H1 (cell line): Measurements from ENCODE around the gene GRAMD4. TPM values are rescaled to one million over a fixed set of nuclear protein-coding genes. Genes with fewer than 3 reads are reported as not detected.
A peak's percentile ranks its signal among the peaks of the same experiment; 100 is the strongest.

Source experiments
- CTCF ChIA-PET: fragments of 300-600 bp; sonication (Branson Sonifier 250); formaldehyde crosslinking; loops from one replicate; lab custom pipeline; 2021; ENCODE audit not compliant: partially characterized antibody; lab: Charles Lee
- POLR2A ChIA-PET: fragments of 300-600 bp; sonication (Branson Sonifier 250); formaldehyde crosslinking; loops from one replicate; lab custom pipeline; 2021; ENCODE audit warnings: inconsistent platforms; ENCODE audit not compliant: partially characterized antibody; lab: Charles Lee
- DNase-seq, 2 experiments: peaks; one replicate each; pipeline versions ENCODE4 v3.0.0 to v3.0.0-alpha.2; 2010 to 2022; ENCODE audit warnings: low spot score in 2 of 2, low read depth in 1 of 2, mixed read lengths in 1 of 2
- FAIRE-seq: peaks from 2 replicates; lab custom pipeline; 2011; peaks lifted over from hg19 to GRCh38; lab: Jason Lieb, UNC
- H2AFZ ChIP-seq: 2 replicates; pipeline ENCODE4 v1.8.1; 2012; ENCODE audit warnings: low read length, inconsistent platforms
- H2AK5ac ChIP-seq: 2 replicates; pipeline ENCODE4 v1.6.1; 2013; ENCODE audit warnings: low read depth, low read length
- H2BK120ac ChIP-seq: replicated peaks from 2 replicates; pipeline ENCODE3; 2013; ENCODE audit warnings: low read depth, low read length, inconsistent platforms
- H2BK12ac ChIP-seq: 2 replicates; pipeline ENCODE4 v1.6.1; 2013; ENCODE audit warnings: low read depth, low read length
- H2BK15ac ChIP-seq: 2 replicates; pipeline ENCODE4 v1.6.1; 2013; ENCODE audit warnings: low read length
- H2BK20ac ChIP-seq: 2 replicates; pipeline ENCODE4 v1.6.1; 2013; ENCODE audit warnings: low read length
- H2BK5ac ChIP-seq: 2 replicates; pipeline ENCODE4 v1.6.1; 2013; ENCODE audit warnings: low read depth, low read length
- H3K14ac ChIP-seq: 2 replicates; pipeline ENCODE4 v1.6.1; 2013; ENCODE audit warnings: inconsistent platforms; ENCODE audit not compliant: insufficient read length
- H3K18ac ChIP-seq: 2 replicates; pipeline ENCODE4 v1.6.1; 2013; ENCODE audit warnings: low read length; ENCODE audit errors: extremely low read depth
- H3K23ac ChIP-seq: 2 replicates; pipeline ENCODE4 v1.6.1; 2013; ENCODE audit warnings: inconsistent platforms; ENCODE audit not compliant: insufficient read length
- H3K23me2 ChIP-seq: 2 replicates; pipeline ENCODE4 v1.6.1; 2013; ENCODE audit warnings: low read depth, low read length
- H3K27ac ChIP-seq: 2 replicates; pipeline ENCODE4 v1.6.1; 2011; ENCODE audit warnings: low read depth, low read length, inconsistent platforms
- H3K27me3 ChIP-seq, 4 experiments: replicated peaks in 1 of 4; 1 replicate in 1 of 4; 2 replicates in 3 of 4; pipeline versions ENCODE4 v1.6.1 to v1.8.1; 2011 to 2013; ENCODE audit warnings: low read length in 3 of 4, mild to moderate bottlenecking in 3 of 4, inconsistent platforms in 2 of 4, mixed read lengths in 2 of 4, moderate library complexity in 1 of 4; ENCODE audit not compliant: control insufficient read depth in 3 of 4, insufficient read depth in 3 of 4; ENCODE audit errors: extremely low read depth in 1 of 4
- H3K36me3 ChIP-seq, 4 experiments: 2 replicates each; pipeline versions ENCODE4 v1.6.1 to v1.8.1; 2011 to 2013; ENCODE audit warnings: mild to moderate bottlenecking in 4 of 4, low read length in 3 of 4, moderate library complexity in 2 of 4, control low read depth in 1 of 4, inconsistent platforms in 1 of 4; ENCODE audit not compliant: insufficient read depth in 4 of 4, control insufficient read depth in 2 of 4
- H3K4ac ChIP-seq: replicated peaks from 2 replicates; pipeline ENCODE3; 2013; ENCODE audit warnings: low read length, low read depth, mixed read lengths, inconsistent platforms; ENCODE audit not compliant: insufficient read length
- H3K4me1 ChIP-seq, 4 experiments: replicated peaks in 1 of 4; 1 replicate in 1 of 4; 2 replicates in 3 of 4; pipeline versions ENCODE4 v1.6.1 to v1.8.1; 2011 to 2013; ENCODE audit warnings: low read length in 3 of 4, inconsistent platforms in 2 of 4, mixed read lengths in 1 of 4; ENCODE audit not compliant: insufficient read depth in 4 of 4, control insufficient read depth in 3 of 4
- H3K4me2 ChIP-seq, 2 experiments: 2 replicates each; pipeline versions ENCODE4 v1.6.1 to v1.8.1; 2011 to 2013; ENCODE audit warnings: low read depth in 2 of 2, low read length in 2 of 2, control low read depth in 1 of 2, inconsistent platforms in 1 of 2, mild to moderate bottlenecking in 1 of 2; ENCODE audit not compliant: insufficient read depth in 1 of 2
- H3K4me3 ChIP-seq, 4 experiments: fragments of 200-600, 300-600 bp in 1 of 4; sonication (generic), shearing (Covaris generic), sonication (Bioruptor Twin) in 1 of 4; 2 replicates each; pipeline versions ENCODE4 v1.5.1 to v1.8.1; 2011 to 2016; ENCODE audit warnings: low read length in 4 of 4, low read depth in 3 of 4, control low read depth in 2 of 4, inconsistent platforms in 2 of 4, mild to moderate bottlenecking in 2 of 4, mixed read lengths in 1 of 4, moderate library complexity in 1 of 4; ENCODE audit not compliant: insufficient read depth in 2 of 4; ENCODE audit errors: extremely low read depth in 1 of 4
- H3K56ac ChIP-seq: replicated peaks from 2 replicates; pipeline ENCODE3; 2013; ENCODE audit warnings: low read depth, mild to moderate bottlenecking, mixed read lengths, low read length, inconsistent platforms; ENCODE audit not compliant: insufficient read length
- H3K79me1 ChIP-seq: 2 replicates; pipeline ENCODE4 v1.6.1; 2013; ENCODE audit warnings: low read depth, low read length, control low read depth
- H3K79me2 ChIP-seq, 2 experiments: 2 replicates each; pipeline versions ENCODE4 v1.6.1 to v1.8.1; 2012 to 2013; ENCODE audit warnings: low read length in 2 of 2, mild to moderate bottlenecking in 2 of 2, inconsistent platforms in 1 of 2; ENCODE audit not compliant: insufficient read depth in 2 of 2, control insufficient read depth in 1 of 2
- H3K9ac ChIP-seq, 4 experiments: replicated peaks in 1 of 4; 1 replicate in 1 of 4; 2 replicates in 3 of 4; pipeline versions ENCODE4 v1.6.1 to v1.8.1; 2011 to 2013; ENCODE audit warnings: low read depth in 3 of 4, low read length in 3 of 4, control low read depth in 2 of 4, mild to moderate bottlenecking in 2 of 4, moderate library complexity in 2 of 4, inconsistent platforms in 1 of 4; ENCODE audit errors: extremely low read depth in 1 of 4
- H3K9me3 ChIP-seq, 2 experiments: 2 replicates each; pipeline versions ENCODE4 v1.6.1 to v1.8.1; 2012 to 2013; ENCODE audit warnings: mild to moderate bottlenecking in 2 of 2, moderate library complexity in 2 of 2, control low read depth in 1 of 2, inconsistent platforms in 1 of 2, low read depth in 1 of 2, low read length in 1 of 2, mixed read lengths in 1 of 2; ENCODE audit not compliant: insufficient read depth in 2 of 2
- H4K20me1 ChIP-seq, 2 experiments: replicated peaks in 1 of 2; 2 replicates each; pipeline versions ENCODE3 to v1.8.1; 2011 to 2013; ENCODE audit warnings: inconsistent platforms in 2 of 2, low read length in 2 of 2, mild to moderate bottlenecking in 1 of 2; ENCODE audit not compliant: insufficient read depth in 2 of 2, control insufficient read depth in 1 of 2
- H4K5ac ChIP-seq: 2 replicates; pipeline ENCODE4 v1.6.1; 2013; ENCODE audit warnings: low read length, low read depth, mixed read lengths, inconsistent platforms; ENCODE audit not compliant: insufficient read length
- H4K8ac ChIP-seq: 2 replicates; pipeline ENCODE4 v1.8.0; 2013; ENCODE audit warnings: mild to moderate bottlenecking, moderate library complexity, low read length, inconsistent platforms; ENCODE audit not compliant: insufficient read depth; ENCODE audit errors: extremely low read depth
- H4K91ac ChIP-seq: replicated peaks from 2 replicates; pipeline ENCODE3; 2013; ENCODE audit warnings: low read length, mixed read lengths, inconsistent platforms; ENCODE audit not compliant: insufficient read length
- BACH1 ChIP-seq: IDR thresholded peaks from 2 replicates; pipeline ENCODE4 v1.6.1; 2012; ENCODE audit warnings: low read length, improper control_type of control experiment
- JUND ChIP-seq: IDR thresholded peaks from 2 replicates; pipeline ENCODE4 v1.6.1; 2011; ENCODE audit warnings: mild to moderate bottlenecking, improper control_type of control experiment, low read length
- KDM1A ChIP-seq: fragments of 200-600, 300-600 bp; sonication (generic); IDR thresholded peaks from 2 replicates; pipeline ENCODE4 v1.7.1; 2016; ENCODE audit warnings: mild to moderate bottlenecking, low read length, borderline replicate concordance
- KDM5A ChIP-seq: fragments of 200-600 bp; IDR thresholded peaks from 2 replicates; pipeline ENCODE4 v1.7.1; 2012; ENCODE audit warnings: mild to moderate bottlenecking, low read length, inconsistent platforms, mixed read lengths
- NRF1 ChIP-seq: IDR thresholded peaks from 2 replicates; pipeline ENCODE4 v1.6.1; 2011; ENCODE audit warnings: mild to moderate bottlenecking, low read depth, low read length, improper control_type of control experiment
- POLR2AphosphoS5 ChIP-seq: IDR thresholded peaks from 2 replicates; pipeline ENCODE4 v1.6.1; 2011; ENCODE audit warnings: low read depth, low read length
- RAD21 ChIP-seq, 2 experiments: IDR thresholded peaks in 1 of 2; conservative IDR thresholded peaks in 1 of 2; 2 replicates each; pipeline ENCODE4 v1.6.1; 2011; ENCODE audit warnings: low read depth in 2 of 2, low read length in 2 of 2, improper control_type of control experiment in 1 of 2, inconsistent platforms in 1 of 2, mild to moderate bottlenecking in 1 of 2, moderate library complexity in 1 of 2
- SAP30 ChIP-seq: fragments of 300-600 bp; sonication (generic); IDR thresholded peaks from 2 replicates; pipeline ENCODE4 v1.7.1; 2012; ENCODE audit warnings: low read length, moderate library complexity, mild to moderate bottlenecking, inconsistent platforms; ENCODE audit not compliant: insufficient read depth, insufficient replicate concordance
- TCF12 ChIP-seq: IDR thresholded peaks from 2 replicates; pipeline ENCODE4 v1.6.1; 2011; ENCODE audit warnings: low read depth, mild to moderate bottlenecking, low read length
- ZNF274 ChIP-seq: IDR thresholded peaks from 2 replicates; pipeline ENCODE4 v1.7.0; 2012; ENCODE audit warnings: low read length, borderline replicate concordance; ENCODE audit errors: extremely low read depth
- WGBS, 2 experiments: shearing (Covaris generic) in 1 of 2; methylation state at CpG; one replicate each; pipeline versions ENCODE4 v1.1.6 to v1.1.7; 2013 to 2015; ENCODE audit warnings: low lambda C conversion rate in 2 of 2, mixed read lengths in 2 of 2, inconsistent platforms in 1 of 2, low coverage in 1 of 2, missing lambda C conversion rate in 1 of 2; ENCODE audit not compliant: insufficient replicate concordance in 2 of 2, insufficient coverage in 1 of 2, insufficient read length in 1 of 2; ENCODE audit errors: extremely low coverage in 1 of 2, missing lambda C conversion rate in 1 of 2; 5-methylcytosine and 5-hydroxymethylcytosine counted together
- polyA plus RNA-seq, 7 experiments: library from polyadenylated mRNA; depleted of rRNA in 3 of 7; stranded (reverse) in 5 of 7; unstranded in 2 of 7; fragments of >200 nt in 5 of 7; fragments of 200-250 nt in 2 of 7; gene quantifications; 1 replicate in 5 of 7; 2 replicates in 1 of 7; 4 replicates in 1 of 7; pipeline versions ENCODE4 v1.2.1 to v1.2.3, GENCODE V29; 2011 to 2013; ENCODE audit warnings: missing spikeins in 2 of 7, mixed read lengths in 2 of 7
- total RNA-seq: library from RNA; stranded (reverse); fragmentation: NEBNext Ultra II Directional; extraction: Animal tissue kit (Norgen Biotek cat#: 25700); gene quantifications from 2 replicates; pipeline ENCODE4 v1.2.1, GENCODE V29; 2021
- TF ChIP-seq, protein P1 (sequence below), 3 experiments: IDR thresholded peaks; 1 replicate in 2 of 3; 2 replicates in 1 of 3; pipeline versions ENCODE4 v1.5.1 to v1.6.1; 2011; ENCODE audit warnings: low read length in 3 of 3, mild to moderate bottlenecking in 3 of 3, inconsistent platforms in 2 of 3, low read depth in 1 of 3, moderate library complexity in 1 of 3; ENCODE audit not compliant: insufficient read depth in 1 of 3; ENCODE audit errors: control extremely low read depth in 1 of 3

The GRAMD4 gene
- total and polyA plus RNA-seq, 2 of the 8 experiments (the other 6 are each of a cell fraction or from before 2014, with no cell fraction given) = 7.9 to 25.6 TPM

DNA sequence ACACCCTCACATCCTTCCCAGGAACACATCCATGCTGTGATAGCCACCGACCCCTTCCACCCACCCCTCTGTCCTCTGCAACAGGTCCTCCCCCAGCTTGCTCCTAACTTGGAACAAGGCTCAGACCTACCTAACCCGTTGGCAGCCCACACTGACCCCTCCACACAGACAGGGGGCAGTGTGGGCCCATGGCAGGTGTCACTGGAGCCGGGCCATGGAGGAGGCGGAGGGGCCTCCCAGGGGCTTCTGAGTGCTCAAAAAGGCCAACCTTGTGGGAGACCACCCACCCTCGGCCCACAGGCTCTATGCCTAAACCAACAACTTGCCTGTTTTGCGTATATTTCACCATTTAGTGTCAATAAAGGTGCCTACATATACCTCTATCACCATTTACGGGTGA is 60.8 kb downstream of the GRAMD4 start:
- ChIA-PET POLR2A (interaction anchor here (0.6 to 1.4 kb wide), 2 partner anchors 45 to 82 kb away, joined by 3 to 4 read pairs; partner anchors contain the start of gene TBC1D22A), CTCF (interaction anchor here (0.6 to 4.1 kb wide), 22 partner anchors 11 to 345 kb away, joined by 3 to 32 read pairs (median 4); no protein-coding TSS in a partner anchor)
- Histone ChIP-seq H3K4me1 (no peaks in the 10 kb centered on the region), H3K79me2 (no peaks in the 10 kb centered on the region), H4K8ac (no peak overlapping the region), H4K20me1 (no peaks in the 10 kb centered on the region), H3K79me1 (no peaks in the 10 kb centered on the region), H3K27ac (no peak overlapping the region), H2AFZ (no peak overlapping the region), H2BK12ac (no peak overlapping the region), H3K56ac (no peak overlapping the region), H3K9me3 (no peaks in the 10 kb centered on the region), H3K4me2 (no peak overlapping the region), H3K23me2 (peaks cover 3% of the 10 kb centered on the region; the same call in 1 of the 2 replicates), H2BK15ac (no peak overlapping the region), H3K36me3 (peaks cover 0 to 3% (median under 1%) of the 10 kb centered on the region in 4 experiments; a peak in 2 of 8 replicates), H2BK5ac (no peak overlapping the region), H3K4me3 (no peak overlapping the region), H3K27me3 (no peaks in the 10 kb centered on the region), H2AK5ac (no peak overlapping the region), H3K23ac (no peak overlapping the region), H3K9ac (no peak overlapping the region), H3K4ac (no peak overlapping the region), H4K91ac (no peak overlapping the region), H2BK20ac (no peak overlapping the region), H4K5ac (no peak overlapping the region), H3K14ac (no peak overlapping the region), H3K18ac (no peak overlapping the region), H2BK120ac (no peak overlapping the region)
- FAIRE-seq = no peak
- WGBS, 2 experiments = 81% methylated on average over 7 of the region's 7 CpGs; no CpG with 5 or more reads in 1 of the 2 experiments
- DNase-seq = peak in 1 of 2 experiments; percentile 70
- TF ChIP-seq POLR2AphosphoS5 (no peak), JUND (no peak), NRF1 (no peak), BACH1 (peak; percentile 57; the same call in 1 of the 2 replicates), KDM1A (no peak), SAP30 (no peak), ZNF274 (no peak), RAD21 (IDR thresholded peaks at IDR 0.05 in 1 of 2, conservative IDR thresholded peaks at IDR 0.05 in 1 of 2; ENCODE audit: low read depth in 2 of 2, low read length in 2 of 2) (peak; percentile 44 to 64), KDM5A (no peak), TCF12 (no peak)
- TF ChIP-seq, protein P1, sequence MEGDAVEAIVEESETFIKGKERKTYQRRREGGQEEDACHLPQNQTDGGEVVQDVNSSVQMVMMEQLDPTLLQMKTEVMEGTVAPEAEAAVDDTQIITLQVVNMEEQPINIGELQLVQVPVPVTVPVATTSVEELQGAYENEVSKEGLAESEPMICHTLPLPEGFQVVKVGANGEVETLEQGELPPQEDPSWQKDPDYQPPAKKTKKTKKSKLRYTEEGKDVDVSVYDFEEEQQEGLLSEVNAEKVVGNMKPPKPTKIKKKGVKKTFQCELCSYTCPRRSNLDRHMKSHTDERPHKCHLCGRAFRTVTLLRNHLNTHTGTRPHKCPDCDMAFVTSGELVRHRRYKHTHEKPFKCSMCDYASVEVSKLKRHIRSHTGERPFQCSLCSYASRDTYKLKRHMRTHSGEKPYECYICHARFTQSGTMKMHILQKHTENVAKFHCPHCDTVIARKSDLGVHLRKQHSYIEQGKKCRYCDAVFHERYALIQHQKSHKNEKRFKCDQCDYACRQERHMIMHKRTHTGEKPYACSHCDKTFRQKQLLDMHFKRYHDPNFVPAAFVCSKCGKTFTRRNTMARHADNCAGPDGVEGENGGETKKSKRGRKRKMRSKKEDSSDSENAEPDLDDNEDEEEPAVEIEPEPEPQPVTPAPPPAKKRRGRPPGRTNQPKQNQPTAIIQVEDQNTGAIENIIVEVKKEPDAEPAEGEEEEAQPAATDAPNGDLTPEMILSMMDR (IDR thresholded peaks at IDR 0.05; ENCODE audit: control extremely low read depth in 1 of 3, insufficient read depth in 1 of 3, low read depth in 1 of 3, low read length in 3 of 3) = peak; percentile 66 to 78 (median 67)
